HTERT RPE-1 (cell line): ENCODE results near the gene MON1B.
"Not testable (repeated sequence)": the region's sequence is repeated elsewhere in the genome, so short reads cannot be mapped to it uniquely, and the experiment has no call there.

Source experiments
- in situ Hi-C: fragments of 300-500 bp; cut with MboI; formaldehyde crosslinking; loops from 4 replicates; pipeline ENCODE4 v1.14.3; 2020; ENCODE audit warnings: low sequenced_read_pairs

Gene MON1B

GRCh38 chr16:77190478-77191258 lies at the start of gene MON1B:
TSS of gene MON1B (plus strand) at chr16:77191190. CDS start at chr16:77191486, 296 bp downstream.
- in situ Hi-C loops = no loop called here

GRCh38 chr16:77143364-77143763 lies 47.6 kb upstream of the MON1B start:
- in situ Hi-C loops = no loop called here

GRCh38 chr16:77148121-77148520 lies 42.9 kb upstream of the MON1B start:
- in situ Hi-C loops = no loop called here

GRCh38 chr16:77157346-77158058 lies 33.5 kb upstream of the MON1B start:
- in situ Hi-C loops = no loop called here

- in situ Hi-C loops = no loop called here
Measured at GRCh38 chr16:77158293-77158692, 32.7 kb upstream of the MON1B start.

GRCh38 chr16:77165006-77165405 lies 26.0 kb upstream of the MON1B start:
- in situ Hi-C loops = no loop called here

- in situ Hi-C loops = not testable (repeated sequence)
Measured at GRCh38 chr16:77165536-77166236, 25.3 kb upstream of the MON1B start.

GRCh38 chr16:77166726-77167125 lies 24.3 kb upstream of the MON1B start:
- in situ Hi-C loops = no loop called here

- in situ Hi-C loops = no loop called here
Measured at GRCh38 chr16:77168901-77169300, 22.1 kb upstream of the MON1B start.

GRCh38 chr16:77169650-77170236 lies 21.2 kb upstream of the MON1B start:
- in situ Hi-C loops = no loop called here

GRCh38 chr16:77170805-77171204 lies 20.2 kb upstream of the MON1B start:
- in situ Hi-C loops = no loop called here

- in situ Hi-C loops = no loop called here
Measured at GRCh38 chr16:77171745-77172635, 19.0 kb upstream of the MON1B start.

- in situ Hi-C loops = no loop called here
Measured at GRCh38 chr16:77172951-77173350, 18.0 kb upstream of the MON1B start.

- in situ Hi-C loops = no loop called here
Measured at GRCh38 chr16:77183137-77183536, 7.9 kb upstream of the MON1B start.

GRCh38 chr16:77186298-77186697 lies 4.7 kb upstream of the MON1B start:
- in situ Hi-C loops = not testable (repeated sequence)

- in situ Hi-C loops = no loop called here
Measured at GRCh38 chr16:77190190-77190477, 856 bp upstream of the MON1B start.

GRCh38 chr16:77191259-77191969 lies 424 bp downstream of the MON1B start:
- in situ Hi-C loops = no loop called here

- in situ Hi-C loops = no loop called here
Measured at GRCh38 chr16:77193377-77193776, 2.4 kb downstream of the MON1B start.

GRCh38 chr16:77194295-77195231 lies 3.6 kb downstream of the MON1B start:
- in situ Hi-C loops = no loop called here
